ENCODE data around the gene ALKBH3. TPM values are rescaled to one million over a fixed set of nuclear protein-coding genes. Genes with fewer than 3 reads are reported as not detected.

ALKBH3 gene
- total RNA-seq, 1 donor from 2014 or later: 32.7 TPM

DNA sequence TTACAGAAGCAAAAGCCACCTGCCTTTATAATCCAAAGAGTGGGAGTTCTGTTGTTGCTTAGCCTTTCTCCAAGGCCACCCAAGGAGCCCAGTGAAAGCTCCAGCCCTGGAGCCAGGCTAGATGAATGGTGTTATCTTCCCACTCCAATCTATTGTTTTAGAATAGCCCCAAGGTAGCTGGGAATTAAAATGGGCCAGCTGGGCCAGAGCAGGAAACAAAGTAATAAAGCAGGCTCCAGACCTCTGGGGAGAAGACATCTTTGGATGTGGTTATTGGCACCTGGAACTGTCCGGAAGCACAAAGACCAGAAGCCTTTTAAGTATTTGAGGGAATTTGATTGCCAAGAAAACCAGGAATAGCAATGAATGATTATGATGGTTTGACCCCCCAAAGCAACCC, 70.6 kb downstream of the ALKBH3 start:
- intact Hi-C loops (cut with DNase I): no loop called here
- DNase-seq (ENCODE audit: low spot score): no peak
- ATAC-seq: no peak

GRCh38 chr11:43952020-43952400, 71.4 kb downstream of the ALKBH3 start:
- intact Hi-C loops (cut with DNase I): no loop called here

DNA sequence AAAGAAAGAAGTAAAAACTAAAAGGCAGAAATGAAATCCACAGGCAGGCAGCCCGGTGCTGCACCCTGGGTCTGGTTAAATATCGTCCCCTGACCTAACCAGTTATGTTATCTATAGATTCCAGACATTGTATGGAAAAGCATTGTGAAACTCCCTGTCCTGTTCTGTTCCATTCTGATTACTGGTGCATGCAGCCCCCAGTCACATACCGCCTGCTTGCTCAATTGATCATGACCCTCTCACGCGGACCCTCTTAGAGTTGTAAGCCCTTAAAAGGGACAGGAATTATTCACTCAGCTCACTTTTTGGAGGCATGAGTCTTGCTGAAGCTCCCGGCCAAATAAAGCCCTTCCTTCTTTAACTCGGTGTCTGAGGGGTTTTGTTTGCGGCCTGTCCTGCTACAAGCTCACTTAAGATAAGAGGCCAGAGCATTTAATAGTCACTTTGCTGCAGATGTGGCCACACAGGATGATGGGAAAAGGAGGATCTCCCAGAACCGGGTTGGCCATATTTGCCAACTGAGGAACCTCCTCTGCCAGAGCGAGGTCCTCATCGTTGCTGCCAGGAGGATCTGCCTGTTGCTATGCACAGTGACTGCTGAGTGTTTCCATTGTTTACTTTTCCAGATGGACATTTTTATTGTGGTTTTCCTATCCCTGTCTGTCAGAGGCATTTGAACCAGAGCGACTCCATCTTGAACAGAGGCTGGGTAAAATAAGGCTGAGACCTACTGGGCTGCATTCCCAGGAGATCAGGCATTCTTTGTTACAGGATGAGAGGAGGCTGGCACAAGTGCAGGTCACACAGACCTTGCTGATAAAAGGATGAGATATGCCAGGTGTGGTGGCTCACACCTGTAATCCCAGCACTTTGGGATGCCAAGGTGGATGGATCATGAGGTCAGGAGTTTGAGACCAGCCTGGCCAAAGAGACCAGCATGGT, 72.0 kb downstream of the ALKBH3 start:
- intact Hi-C loops (cut with DNase I): no loop called here
- ATAC-seq (no peak), DNase-seq (ENCODE audit: low spot score) (no peak)

More at GRCh38 chr11:43952020-43952400, 71.4 kb downstream of the ALKBH3 start:
- no peak for ATAC-seq
- no peak for DNase-seq (ENCODE audit: low spot score)

DNA sequence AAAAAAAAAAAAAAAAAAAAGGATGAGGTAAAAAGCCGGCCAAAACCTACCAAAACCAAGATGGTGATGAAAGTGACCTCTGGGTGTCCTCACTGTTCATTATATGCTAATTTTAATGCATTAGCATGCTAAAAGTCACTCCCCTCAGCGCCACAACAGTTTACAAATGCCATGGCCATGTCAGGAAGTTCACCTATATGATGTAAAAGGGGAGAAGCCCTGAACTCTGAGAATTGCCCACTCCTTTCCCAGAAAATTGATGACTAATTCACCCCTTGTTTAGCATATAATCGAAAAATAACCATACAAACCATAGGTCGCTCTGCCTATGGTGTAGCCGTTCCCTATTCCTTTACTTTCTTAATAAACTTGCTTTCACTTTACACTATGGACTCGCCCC, 72.9 kb downstream of the ALKBH3 start:
- intact Hi-C loops (cut with DNase I): no loop called here
- DNase-seq (ENCODE audit: low spot score): no peak
- no peak for ATAC-seq

GRCh38 chr11:43954241-43954640, 73.6 kb downstream of the ALKBH3 start:
- intact Hi-C loops (cut with DNase I): no loop called here
- DNase-seq (ENCODE audit: low spot score): no peak

DNA sequence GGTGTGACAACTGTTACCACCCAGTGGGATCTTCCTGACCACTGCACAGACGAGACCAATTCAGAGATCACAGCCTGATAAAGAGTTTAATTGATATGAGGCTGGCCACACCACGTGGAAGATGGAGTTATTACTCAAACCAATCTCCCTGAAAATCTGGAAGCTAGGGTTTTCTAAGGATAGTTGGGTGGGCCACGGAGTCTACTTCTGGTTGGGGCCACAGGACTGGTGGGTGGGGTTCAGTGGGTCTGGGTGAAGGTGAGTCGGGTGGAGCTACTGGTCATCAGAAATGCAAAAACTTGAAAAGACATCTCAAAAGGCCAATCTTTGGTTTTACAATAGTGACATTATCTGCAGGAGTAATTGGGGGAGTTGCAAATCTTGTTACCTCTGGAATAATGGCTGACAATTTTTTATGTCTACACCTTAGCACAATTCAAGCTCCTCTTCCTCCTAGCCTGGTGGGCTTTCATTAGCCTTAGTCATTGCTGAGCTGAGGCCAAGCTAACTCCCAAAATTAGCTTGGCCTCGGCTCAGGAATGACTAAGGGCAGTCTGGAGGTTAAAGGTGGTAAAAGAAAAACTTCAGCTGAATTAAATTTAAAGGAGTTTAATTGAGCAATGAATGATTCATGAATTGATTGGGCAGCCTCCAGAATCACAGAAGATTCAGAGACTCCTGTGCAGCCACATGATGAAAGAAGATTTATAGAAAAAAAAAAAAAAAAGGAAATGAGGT, 74.9 kb downstream of the ALKBH3 start:
- intact Hi-C loops (cut with DNase I): no loop called here
- DNase-seq (ENCODE audit: low spot score) (no peak), ATAC-seq (no peak)

More at GRCh38 chr11:43954241-43954640, 73.6 kb downstream of the ALKBH3 start:
- no peak for ATAC-seq

DNA sequence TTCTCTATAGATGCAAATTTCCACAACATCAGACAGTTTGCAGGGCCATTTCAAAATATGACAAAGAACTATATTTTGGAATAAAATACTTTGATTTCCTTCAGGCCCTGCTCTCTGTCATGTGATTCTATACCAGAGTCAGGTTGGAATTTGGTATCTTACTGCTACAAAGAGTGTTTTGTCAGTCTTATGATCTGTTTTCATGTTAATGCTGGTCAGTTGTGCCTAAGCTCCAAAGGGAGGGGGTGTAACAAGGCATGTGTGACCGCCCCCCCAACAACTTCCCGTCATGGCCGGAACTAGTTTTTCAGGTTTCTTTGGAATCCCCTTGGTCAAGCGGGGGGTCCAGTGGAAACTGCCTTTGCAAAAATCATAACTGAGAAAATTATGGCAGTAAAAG, 76.9 kb downstream of the ALKBH3 start:
- no peak for DNase-seq (ENCODE audit: low spot score)
- ATAC-seq: no peak
- intact Hi-C loops (cut with DNase I): no loop called here

DNA sequence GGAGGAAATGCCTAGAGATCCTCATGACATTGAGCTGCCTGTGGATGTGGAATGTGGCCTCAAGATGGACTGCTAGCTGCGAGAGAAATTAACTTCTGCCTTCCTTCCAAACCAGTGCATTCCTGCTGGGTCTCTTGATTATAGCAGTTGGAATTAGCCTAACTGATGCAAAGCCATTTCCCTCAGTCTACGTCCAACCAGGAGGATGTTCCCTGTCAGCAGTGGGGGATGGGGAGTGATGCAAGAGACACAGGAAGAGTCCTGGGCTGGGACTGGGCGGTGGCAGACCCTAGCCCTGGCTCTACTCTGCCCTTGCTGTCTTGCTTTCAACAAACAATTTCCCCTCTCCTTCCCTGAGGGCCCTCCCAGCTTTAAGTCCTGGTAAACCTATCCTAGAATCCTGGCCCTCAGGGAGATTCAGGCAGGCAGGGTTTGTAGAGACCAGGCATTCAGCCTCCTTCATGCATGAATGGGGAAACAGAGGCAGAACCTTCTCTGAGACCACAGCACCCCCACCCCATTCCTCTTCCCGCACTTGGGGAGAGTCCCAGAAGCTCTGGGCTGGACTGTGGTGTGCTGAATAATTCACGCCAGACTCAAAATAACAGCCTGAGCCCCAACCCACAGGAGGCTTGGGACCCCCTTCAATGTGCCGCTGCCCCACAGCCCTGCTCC, 78.8 kb downstream of the ALKBH3 start:
- DNase-seq (ENCODE audit: low spot score): no peak

DNA sequence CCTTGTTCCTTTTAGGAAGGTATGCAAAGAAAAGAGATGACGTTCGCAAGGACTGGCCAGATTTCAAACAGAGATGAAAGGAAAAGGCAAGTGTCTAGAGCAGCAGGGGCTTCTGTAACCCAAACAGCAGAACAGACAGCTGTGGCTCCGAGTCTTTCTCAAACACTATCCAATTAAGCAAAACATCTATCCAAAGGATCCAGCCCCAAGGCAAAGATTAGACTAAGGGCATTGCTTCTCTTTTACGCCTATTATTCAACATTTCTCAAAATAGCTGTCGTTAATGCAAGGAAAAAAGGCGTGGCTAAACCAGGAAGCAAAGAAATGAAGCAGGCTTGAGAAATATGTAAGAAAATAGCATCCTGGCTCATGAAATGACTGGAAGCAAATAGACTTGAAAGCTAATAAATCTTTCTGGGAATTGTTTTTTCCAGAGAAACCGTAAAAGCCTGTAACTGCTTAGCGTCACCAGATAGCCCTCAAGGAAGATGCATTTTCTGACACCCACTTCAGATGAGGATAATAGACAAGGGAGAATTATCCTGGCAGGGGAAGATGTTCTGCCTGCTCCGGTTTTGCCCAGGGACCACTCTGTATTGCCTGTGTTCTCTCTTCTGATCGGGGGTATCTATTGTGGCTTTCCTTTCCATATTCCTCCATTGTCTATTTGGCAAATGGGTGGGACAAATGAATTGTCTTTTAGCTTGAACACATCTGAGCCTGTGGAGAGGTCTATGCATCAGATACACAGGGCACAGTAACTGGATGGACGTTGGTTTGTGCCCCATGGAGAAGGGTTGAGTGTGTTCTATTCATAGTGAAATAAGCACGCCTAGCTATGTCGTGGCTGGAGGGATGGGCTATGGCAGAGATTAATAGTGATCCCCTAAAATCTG, 82.0 kb downstream of the ALKBH3 start:
- DNase-seq (ENCODE audit: low spot score) (no peak), ATAC-seq (no peak)
- intact Hi-C loops (cut with DNase I): no loop called here

More for the DNA sequence above, 78.8 kb downstream of the ALKBH3 start:
- no peak for ATAC-seq
- intact Hi-C loops (cut with DNase I): no loop called here

GRCh38 chr11:43963279-43963620, 82.6 kb downstream of the ALKBH3 start:
- intact Hi-C loops (cut with DNase I): no loop called here
- ATAC-seq (no peak), DNase-seq (ENCODE audit: low spot score) (no peak)

GRCh38 chr11:43967661-43968060, 87.0 kb downstream of the ALKBH3 start:
- DNase-seq (ENCODE audit: low spot score) (no peak), ATAC-seq (no peak)
- intact Hi-C loops (cut with DNase I): no loop called here

DNA sequence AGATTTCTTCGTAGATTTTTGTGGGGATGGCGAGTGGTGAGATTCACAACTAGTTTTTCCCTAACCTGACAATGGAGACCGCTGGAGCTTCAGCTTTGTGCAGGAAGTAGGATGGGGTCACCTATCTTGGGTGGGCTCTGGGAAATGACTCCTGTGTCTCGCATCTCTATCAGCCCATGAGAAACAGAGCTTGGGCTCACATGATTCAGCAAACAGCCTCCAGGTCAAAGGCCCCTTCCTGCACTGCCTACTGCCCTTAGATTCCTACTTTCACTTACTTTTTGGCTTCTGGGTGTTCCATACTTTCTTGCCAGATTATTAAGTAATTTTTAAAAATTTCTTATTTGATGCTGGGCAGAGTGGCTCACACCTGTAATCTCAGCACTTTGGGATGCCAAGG, 88.1 kb downstream of the ALKBH3 start:
- ATAC-seq (no peak), DNase-seq (ENCODE audit: low spot score) (no peak)
- intact Hi-C loops (cut with DNase I): no loop called here

DNA sequence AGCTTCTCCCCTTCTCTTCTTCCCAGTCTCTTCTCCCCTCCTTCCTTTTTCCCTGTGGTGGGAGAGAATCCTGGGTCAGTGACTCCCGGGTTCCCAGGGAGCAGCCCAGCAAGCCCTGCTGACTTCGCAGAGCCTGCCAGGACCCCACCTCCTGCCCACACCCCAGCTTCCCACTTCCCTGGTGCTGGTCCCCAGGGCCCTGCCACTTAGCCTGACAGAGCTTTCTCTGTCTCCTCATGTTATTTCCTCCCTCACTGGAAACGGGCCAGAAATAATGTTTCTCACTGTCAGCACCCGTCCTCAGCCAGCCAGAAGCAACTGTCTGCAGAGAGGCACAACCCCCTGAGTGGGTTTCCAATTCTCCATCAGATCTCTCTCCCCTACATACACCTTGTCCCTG, 88.9 kb downstream of the ALKBH3 start:
- DNase-seq (ENCODE audit: low spot score) (no peak), ATAC-seq (peak; percentile 93)
- intact Hi-C loops (cut with DNase I): no loop called here

Other genes starting within 250 kb of the ALKBH3 start
- 102 TPM for gene HSD17B12, start 200.1 kb upstream of the ALKBH3 start, total RNA-seq
- 66.8 TPM for gene C11orf96, start 61.8 kb downstream of the ALKBH3 start, total RNA-seq
- not detected for gene ACCSL, start 167.2 kb downstream of the ALKBH3 start, total RNA-seq
- 71.6 TPM for gene ACCS, start 185.4 kb downstream of the ALKBH3 start, total RNA-seq
- gene EXT2, start 214.8 kb downstream of the ALKBH3 start, total RNA-seq: 58.7 TPM

Measured in sciatic nerve (tissue), 2 donors.